HCT116 (cell line): Measurements from ENCODE around the gene AMBRA1. TPM values are rescaled to one million over a fixed set of nuclear protein-coding genes. Genes with fewer than 3 reads are reported as not detected.

Experiments
- ATAC-seq: fragments of 200-7000 bp; cut with Tn5 transposase; 2 replicates; pipeline ENCODE4 v1.9.1; 2020; ENCODE audit warnings: mild to moderate bottlenecking, moderate library complexity
- BruUV-seq: library from RNA; stranded (reverse); fragments of 400-500 nt; replicated peaks from 2 replicates; lab custom pipeline; 2021; lab: Mats Ljungman, UMichigan
- CTCF ChIA-PET: fragments of 300-600 bp; sonication (Branson Sonifier 250); formaldehyde crosslinking; loops from one replicate; lab custom pipeline; 2021; ENCODE audit warnings: antibody characterized with exemption; lab: Charles Lee
- POLR2A ChIA-PET: fragments of 300-600, 350-600 bp; sonication (Branson Sonifier 250); formaldehyde crosslinking; loops from one replicate; lab custom pipeline; 2021; ENCODE audit warnings: antibody characterized with exemption; lab: Charles Lee
- RAD21 ChIA-PET, 2 experiments: fragments of 300-600 bp; sonication (Branson Sonifier 250); formaldehyde crosslinking; loops; one replicate each; lab custom pipeline; 2023; ENCODE audit warnings: low total read pairs in 2 of 2; ENCODE audit not compliant: uncharacterized antibody in 2 of 2, unreplicated experiment in 2 of 2, low non-redundant PET in 1 of 2; lab: Charles Lee
- DNase-seq: peaks from one replicate; pipeline ENCODE4 v3.0.0-alpha.2; 2010; ENCODE audit warnings: low read depth, low spot score
- H2AFZ ChIP-seq: fragments of 200-600 bp; shearing (Covaris generic), sonication (generic); 2 replicates; pipeline ENCODE4 v1.6.1; 2017; ENCODE audit warnings: low read depth, mixed run types, mixed read lengths, antibody characterized with exemption, low read length; ENCODE audit not compliant: poor library complexity, severe bottlenecking
- H3K27ac ChIP-seq: 2 replicates; pipeline ENCODE4 v1.5.1; 2012; ENCODE audit warnings: low read depth, low read length
- H3K27me3 ChIP-seq: fragments of 200-600 bp; sonication (generic); 2 replicates; pipeline ENCODE4 v1.6.1; 2016; ENCODE audit warnings: mixed run types, low read length, mixed read lengths; ENCODE audit not compliant: insufficient read depth
- H3K36me3 ChIP-seq, 2 experiments: fragments of 200-500 bp in 1 of 2; fragments of 200-600 bp in 1 of 2; sonication (Bioruptor generic) in 1 of 2; sonication (generic) in 1 of 2; 2 replicates each; pipeline versions ENCODE4 v1.5.1 to v1.6.1; 2014 to 2016; ENCODE audit warnings: low read length in 2 of 2, inconsistent platforms in 1 of 2, mixed read lengths in 1 of 2, mixed run types in 1 of 2; ENCODE audit not compliant: insufficient read depth in 2 of 2, control insufficient read depth in 1 of 2
- H3K4me1 ChIP-seq, 2 experiments: fragments of 200-600 bp in 1 of 2; sonication (generic) in 1 of 2; 2 replicates each; pipeline versions ENCODE4 v1.5.1 to v1.6.1; 2012 to 2017; ENCODE audit warnings: low read length in 2 of 2, inconsistent platforms in 1 of 2, mild to moderate bottlenecking in 1 of 2, mixed read lengths in 1 of 2, mixed run types in 1 of 2, moderate library complexity in 1 of 2; ENCODE audit not compliant: insufficient read depth in 2 of 2, control insufficient read depth in 1 of 2
- H3K4me2 ChIP-seq: fragments of 200-600 bp; sonication (generic); 2 replicates; pipeline ENCODE4 v1.6.1; 2017; ENCODE audit warnings: mixed run types, low read length, mixed read lengths
- H3K4me3 ChIP-seq, 2 experiments: fragments of 200-600 bp in 1 of 2; sonication (generic) in 1 of 2; replicated peaks in 1 of 2; 2 replicates each; pipeline ENCODE4 v1.5.1; 2011 to 2016; ENCODE audit warnings: low read length in 2 of 2, control low read depth in 1 of 2, low read depth in 1 of 2, mild to moderate bottlenecking in 1 of 2, mixed read lengths in 1 of 2, mixed run types in 1 of 2
- H3K79me2 ChIP-seq: fragments of 200-600 bp; sonication (generic); 2 replicates; pipeline ENCODE4 v1.6.1; 2017; ENCODE audit warnings: mild to moderate bottlenecking, mixed run types, low read length, moderate library complexity, mixed read lengths; ENCODE audit not compliant: insufficient read depth
- H3K9ac ChIP-seq: fragments of 200-600 bp; sonication (generic); 2 replicates; pipeline ENCODE4 v1.6.1; 2016; ENCODE audit warnings: low read length, mixed read lengths
- H3K9me2 ChIP-seq: fragments of 200-600 bp; sonication (generic), shearing (Covaris generic); 2 replicates; pipeline ENCODE4 v1.6.1; 2017; ENCODE audit warnings: mixed run types, mild to moderate bottlenecking, moderate library complexity; ENCODE audit not compliant: insufficient read depth
- H3K9me3 ChIP-seq, 2 experiments: fragments of 200-500 bp in 1 of 2; fragments of 200-600 bp in 1 of 2; sonication (Bioruptor generic) in 1 of 2; sonication (generic) in 1 of 2; 2 replicates each; pipeline ENCODE4 v1.6.1; 2014 to 2017; ENCODE audit warnings: low read length in 2 of 2, mixed read lengths in 2 of 2, inconsistent platforms in 1 of 2, low read depth in 1 of 2, mild to moderate bottlenecking in 1 of 2, mixed run types in 1 of 2, moderate library complexity in 1 of 2; ENCODE audit not compliant: control insufficient read depth in 1 of 2, insufficient read depth in 1 of 2
- H4K20me1 ChIP-seq: fragments of 200-600 bp; sonication (generic), shearing (Covaris generic); 2 replicates; pipeline ENCODE4 v1.6.1; 2017; ENCODE audit warnings: mixed run types, mild to moderate bottlenecking, moderate library complexity; ENCODE audit not compliant: insufficient read depth
- CBX3 ChIP-seq: IDR thresholded peaks from 2 replicates; pipeline ENCODE4 v1.6.1; 2012; ENCODE audit warnings: low read depth
- CTCF ChIP-seq, 3 experiments: fragments of 200-600 bp in 1 of 3; sonication (generic) in 1 of 3; IDR thresholded peaks in 2 of 3; conservative IDR thresholded peaks in 1 of 3; 2 replicates each; pipeline ENCODE4 v1.5.1; 2012 to 2017; ENCODE audit warnings: low read depth in 2 of 3, low read length in 2 of 3, antibody characterized with exemption in 1 of 3, borderline replicate concordance in 1 of 3, control low read depth in 1 of 3, mild to moderate bottlenecking in 1 of 3, mixed read lengths in 1 of 3, mixed run types in 1 of 3, moderate library complexity in 1 of 3; ENCODE audit not compliant: insufficient read depth in 1 of 3
- POLR2AphosphoS5 ChIP-seq: IDR thresholded peaks from 2 replicates; pipeline ENCODE4 v1.6.1; 2011; ENCODE audit warnings: mild to moderate bottlenecking, low read depth, low read length, moderate library complexity
- ZBTB33 ChIP-seq: IDR thresholded peaks from 2 replicates; pipeline ENCODE4 v1.6.1; 2011; ENCODE audit warnings: mild to moderate bottlenecking, low read length, moderate library complexity; ENCODE audit not compliant: insufficient replicate concordance; ENCODE audit errors: extremely low read depth
- intact Hi-C: fragments of 100-400 bp; cut with micrococcal nuclease; formaldehyde crosslinking; loops from 2 replicates; pipeline ENCODE4 v1.10.0; 2022
- total RNA-seq: library from RNA; stranded (reverse); gene quantifications from one replicate; pipeline ENCODE4 v1.2.1, GENCODE V29; 2021; ENCODE audit not compliant: unreplicated experiment

Gene AMBRA1
- total RNA-seq, 1 experiment from 2014 or later, result 22.7 TPM

GRCh38 chr11:46489656-46490560, 103.9 kb downstream of the AMBRA1 start:
- CTCF ChIA-PET, result interaction anchor here (0.7 to 2.1 kb wide), 20 partner anchors 9 to 323 kb away, joined by 3 to 18 read pairs (median 4); no protein-coding TSS in a partner anchor
- TF ChIP-seq CBX3 (no peak), CTCF (IDR thresholded peaks at IDR 0.05 in 2 of 3, conservative IDR thresholded peaks at IDR 0.05 in 1 of 3; ENCODE audit: borderline replicate concordance in 1 of 3, insufficient read depth in 1 of 3, low read depth in 2 of 3, low read length in 2 of 3) (peak; percentile 39 to 75 (median 72); a peak in 5 of 6 replicates), ZBTB33 (no peak), POLR2AphosphoS5 (no peak)
- H2AFZ ChIP-seq, result no peak overlapping the region
- peak; percentile 46 for DNase-seq
- RAD21 ChIA-PET, result no interaction called here
- H3K4me1 ChIP-seq, result no peaks in the 10 kb centered on the region
- H3K27ac ChIP-seq, result no peak overlapping the region
- H3K9me3 ChIP-seq, result no peaks in the 10 kb centered on the region
- H4K20me1 ChIP-seq, result no peaks in the 10 kb centered on the region
- peak; percentile 95 for ATAC-seq
- H3K4me2 ChIP-seq, result no peak overlapping the region
- BruUV-seq, result no TSS peak
- H3K9me2 ChIP-seq, result no peaks in the 10 kb centered on the region
- no peak overlapping the region for H3K4me3 ChIP-seq
- H3K79me2 ChIP-seq, result no peaks in the 10 kb centered on the region
- POLR2A ChIA-PET, result interaction anchor here (0.6 to 1.0 kb wide), 3 partner anchors 10 to 17 kb away, joined by 3 read pairs; no protein-coding TSS in a partner anchor
- H3K27me3 ChIP-seq, result no peaks in the 10 kb centered on the region
- peaks cover 0 to 2% of the 10 kb centered on the region in 2 experiments; a peak in 1 of 4 replicates for H3K36me3 ChIP-seq
- intact Hi-C loops, result loop anchor here (1.0 to 5.0 kb wide), 2 partner anchors 37 to 46 kb away; no protein-coding TSS in a partner anchor
- no peak overlapping the region for H3K9ac ChIP-seq
